Psoas muscle (tissue), 8 donors: ENCODE data around the gene PPP1R3F. TPM values are rescaled to one million over a fixed set of nuclear protein-coding genes. Genes with fewer than 3 reads are reported as not detected.

ENCODE experiments used
- ATAC-seq, 4 donors: fragments of 200-7000 bp; cut with Tn5 transposase; one replicate each; pipeline ENCODE4 v1.9.1; 2020; ENCODE audit warnings: moderate library complexity in 3 of 4, mild to moderate bottlenecking in 2 of 4
- DNase-seq, 2 donors: peaks; one replicate each; pipeline ENCODE4 v3.0.0-alpha.2; 2020
- H3K27ac ChIP-seq: fragments of 200-600 bp; one replicate; pipeline ENCODE4 v1.8.0; 2022
- H3K27me3 ChIP-seq, 3 donors: fragments of 200-600 bp in 1 of 3; one replicate each; pipeline versions ENCODE4 v1.6.1 to v1.8.0; 2013 to 2022; ENCODE audit warnings: low read length in 2 of 3, mild to moderate bottlenecking in 2 of 3, moderate library complexity in 1 of 3; ENCODE audit not compliant: insufficient read depth in 3 of 3
- H3K36me3 ChIP-seq, 2 donors: fragments of 200-600 bp in 1 of 2; one replicate each; pipeline versions ENCODE4 v1.6.1 to v1.8.0; 2013 to 2022; ENCODE audit warnings: low read depth in 1 of 2, mild to moderate bottlenecking in 1 of 2, moderate library complexity in 1 of 2; ENCODE audit not compliant: insufficient read depth in 1 of 2
- H3K4me1 ChIP-seq: fragments of 200-600 bp; one replicate; pipeline ENCODE4 v1.8.0; 2022
- H3K4me3 ChIP-seq: fragments of 200-600 bp; one replicate; pipeline ENCODE4 v1.8.0; 2022; ENCODE audit warnings: mild to moderate bottlenecking
- H3K9me3 ChIP-seq: fragments of 200-600 bp; one replicate; pipeline ENCODE4 v1.8.0; 2022
- CTCF ChIP-seq: fragments of 200-600 bp; IDR thresholded peaks from one replicate; pipeline ENCODE4 v1.8.0; 2022; ENCODE audit warnings: antibody characterized with exemption
- WGBS, 3 donors: extraction: QIAGEN DNeasy Blood & Tissue Kit; methylation state at CpG; one replicate each; pipeline versions ENCODE4 v1.1.6 to v1.1.7; 2013; 5-methylcytosine and 5-hydroxymethylcytosine counted together
- intact Hi-C, 2 donors: fragments of 100-400 bp; cut with DNase I; formaldehyde crosslinking; loops; one replicate each; pipeline versions ENCODE4 v1.11.0 to v1.14.2; 2022
- polyA plus RNA-seq, 3 donors: library from polyadenylated mRNA; stranded (reverse); fragments of 200-250 nt; gene quantifications; one replicate each; pipeline ENCODE4 v1.2.3, GENCODE V29; 2013
- total RNA-seq, 4 donors: library from RNA; stranded (reverse); fragmentation: NEBNext Ultra II Directional in 2 of 4; extraction: Animal tissue kit (Norgen Biotek cat#: 25700) in 2 of 4; gene quantifications; one replicate each; pipeline versions ENCODE4 v1.2.1 to v1.2.4, GENCODE V29; 2021 to 2023
- donor health status: healthy with polysubstance abuse.
- donor health status: DM: no; HTN: no; CAD: no; lungs with moderate emphysema.
- donor health status: Bipolar disorder and iron deficiency.
- donor health status: healthy.
- donor health status: DM: yes; HTN: yes; CAD: no.
- donor health status: DM: no; HTN: no; CAD: no.
- donor health status: DM: no; HTN: no; CAD: no.
- donor health status: DM: yes; HTN: yes; CAD: no.

PPP1R3F gene
- total and polyA plus RNA-seq, 7 donors, result 13.9 to 29.8 (median 24.2) TPM

GRCh38 chrX:49242545-49243066 lies 27.0 kb upstream of the PPP1R3F start:
- no peaks in the 10 kb centered on the region for H3K4me1 ChIP-seq
- 79 to 97% (median 94%) methylated on average over 12 of the region's 12 CpGs for WGBS, 3 donors
- no peaks in the 10 kb centered on the region for H3K27me3 ChIP-seq
- H3K27ac ChIP-seq, result no peak overlapping the region
- no peak for ATAC-seq
- H3K36me3 ChIP-seq, result peaks cover 0 to 41% of the 10 kb centered on the region in 2 donors
- no peak overlapping the region for H3K4me3 ChIP-seq
- no peaks in the 10 kb centered on the region for H3K9me3 ChIP-seq
- no peak for TF ChIP-seq CTCF
- intact Hi-C loops, result no loop called here
- DNase-seq, result no peak

GRCh38 chrX:49243166-49243565 lies 26.4 kb upstream of the PPP1R3F start:
- 79 to 88% (median 84%) methylated on average over 5 to 12 of the region's 12 CpGs for WGBS, 3 donors
- TF ChIP-seq CTCF, result no peak
- peaks cover 0 to 41% of the 10 kb centered on the region in 2 donors for H3K36me3 ChIP-seq
- ATAC-seq (no peak), DNase-seq (no peak)
- H3K27ac ChIP-seq, result no peak overlapping the region
- H3K9me3 ChIP-seq, result no peaks in the 10 kb centered on the region
- H3K4me3 ChIP-seq, result no peak overlapping the region
- H3K27me3 ChIP-seq, result no peaks in the 10 kb centered on the region
- intact Hi-C loops, result no loop called here
- H3K4me1 ChIP-seq, result no peaks in the 10 kb centered on the region

GRCh38 chrX:49244207-49244606 lies 25.4 kb upstream of the PPP1R3F start:
- H3K4me3 ChIP-seq, result no peak overlapping the region
- TF ChIP-seq CTCF, result no peak
- intact Hi-C loops, result no loop called here
- ATAC-seq (no peak), DNase-seq (no peak)
- H3K9me3 ChIP-seq, result no peaks in the 10 kb centered on the region
- H3K4me1 ChIP-seq, result no peaks in the 10 kb centered on the region
- WGBS, 3 donors, result 86 to 94% (median 92%) methylated on average over 1 to 2 of the region's 2 CpGs
- H3K36me3 ChIP-seq, result peaks cover 0 to 46% of the 10 kb centered on the region in 2 donors
- H3K27me3 ChIP-seq, result no peaks in the 10 kb centered on the region
- no peak overlapping the region for H3K27ac ChIP-seq

- ATAC-seq (no peak), DNase-seq (no peak)
- no peaks in the 10 kb centered on the region for H3K9me3 ChIP-seq
- no peak overlapping the region for H3K27ac ChIP-seq
- no peaks in the 10 kb centered on the region for H3K27me3 ChIP-seq
- WGBS, 3 donors, result 94 to 98% (median 97%) methylated on average over 5 to 10 of the region's 10 CpGs
- intact Hi-C loops, result no loop called here
- no peak for TF ChIP-seq CTCF
- H3K4me1 ChIP-seq, result no peaks in the 10 kb centered on the region
- H3K36me3 ChIP-seq, result peaks cover 0 to 46% of the 10 kb centered on the region in 2 donors
- H3K4me3 ChIP-seq, result no peak overlapping the region
These were observed 23.1 kb upstream of the PPP1R3F start for GRCh38 chrX:49246541-49246940.

GRCh38 chrX:49247346-49247745 lies 22.2 kb upstream of the PPP1R3F start:
- TF ChIP-seq CTCF, result no peak

More at GRCh38 chrX:49247346-49247745, 22.2 kb upstream of the PPP1R3F start:
- Histone ChIP-seq H3K4me3 (no peak overlapping the region), H3K27me3 (no peaks in the 10 kb centered on the region), H3K9me3 (no peaks in the 10 kb centered on the region), H3K4me1 (no peaks in the 10 kb centered on the region), H3K36me3 (peaks cover 0 to 46% of the 10 kb centered on the region in 2 donors), H3K27ac (no peak overlapping the region)
- intact Hi-C loops, result no loop called here
- no peak for ATAC-seq
- DNase-seq, result no peak
- 83 to 95% (median 95%) methylated on average over 7 to 11 of the region's 11 CpGs for WGBS, 3 donors
